Astrocyte (in vitro differentiated cells and primary cell): ENCODE data around the gene LBX1.
A peak's percentile ranks its signal among the peaks of the same experiment; 100 is the strongest.

Experiments used
- CTCF ChIP-seq: IDR thresholded peaks from 2 replicates; pipeline ENCODE4 v1.5.1; 2011; ENCODE audit warnings: low read depth, mild to moderate bottlenecking, inconsistent platforms, low read length, moderate library complexity; ENCODE audit not compliant: insufficient read depth
- EZH2 ChIP-seq: IDR thresholded peaks from 2 replicates; pipeline ENCODE4 v1.6.1; 2012; ENCODE audit warnings: mild to moderate bottlenecking, low read length, inconsistent platforms; ENCODE audit not compliant: insufficient read depth

DNA sequence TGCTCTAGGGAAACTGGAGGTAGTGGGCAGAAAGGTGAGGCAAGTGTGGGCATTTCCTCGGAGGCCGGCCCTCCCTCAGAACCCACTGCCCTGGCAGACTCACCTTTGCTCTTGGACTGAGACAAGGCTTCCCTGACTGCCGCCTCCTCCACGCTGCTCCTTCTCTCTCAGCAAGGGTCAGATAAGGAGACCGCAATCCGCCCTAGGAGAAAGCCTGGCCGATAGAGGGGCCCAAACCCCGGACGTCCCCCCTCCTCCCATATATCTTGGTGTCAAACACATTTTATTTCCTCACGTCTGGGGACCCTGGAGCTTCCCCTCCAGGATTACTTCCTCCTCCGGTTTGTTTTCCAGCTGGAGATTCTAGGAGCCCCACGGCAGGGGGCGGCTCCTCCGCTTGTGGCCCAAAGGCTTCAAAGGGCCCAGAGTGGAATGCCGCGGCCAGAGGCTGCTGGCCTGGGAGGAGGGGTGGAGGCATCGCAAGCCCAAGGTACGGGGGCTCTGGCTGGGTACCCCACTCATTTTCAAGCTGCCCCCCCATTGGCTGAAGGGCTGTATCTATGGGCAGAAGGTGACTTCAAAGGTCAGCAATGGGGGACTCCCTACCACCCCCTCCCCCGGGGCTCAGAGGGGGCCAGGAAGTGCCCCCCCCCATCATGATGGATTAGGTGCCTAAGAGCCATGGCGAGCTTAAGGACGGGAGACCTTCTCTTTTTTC, 31.7 kb upstream of the LBX1 start:
- TF ChIP-seq CTCF (no peak), EZH2 (peak; percentile 37)
